Subcutaneous abdominal adipose tissue (tissue), 5 donors: ENCODE results near the gene PIGR.

Experiments
- H3K27ac ChIP-seq: one replicate; pipeline ENCODE4 v1.7.0; 2013; ENCODE audit warnings: low read depth, mild to moderate bottlenecking, inconsistent platforms, low read length, moderate library complexity
- H3K27me3 ChIP-seq, 5 donors: one replicate each; pipeline ENCODE4 v1.7.0; 2013; ENCODE audit warnings: low read length in 5 of 5, inconsistent platforms in 1 of 5; ENCODE audit not compliant: control insufficient read depth in 5 of 5, insufficient read depth in 4 of 5
- H3K36me3 ChIP-seq, 5 donors: one replicate each; pipeline ENCODE4 v1.7.0; 2013; ENCODE audit warnings: low read length in 5 of 5; ENCODE audit not compliant: control insufficient read depth in 5 of 5, insufficient read depth in 5 of 5
- H3K4me1 ChIP-seq, 5 donors: one replicate each; pipeline ENCODE4 v1.7.0; 2013; ENCODE audit warnings: low read length in 5 of 5, mild to moderate bottlenecking in 3 of 5, moderate library complexity in 1 of 5; ENCODE audit not compliant: control insufficient read depth in 5 of 5, insufficient read depth in 5 of 5
- H3K4me3 ChIP-seq, 5 donors: one replicate each; pipeline ENCODE4 v1.7.0; 2013; ENCODE audit warnings: low read length in 5 of 5, low read depth in 1 of 5
- H3K9ac ChIP-seq, 5 donors: one replicate each; pipeline ENCODE4 v1.7.0; 2013; ENCODE audit warnings: low read length in 5 of 5, mild to moderate bottlenecking in 4 of 5, moderate library complexity in 3 of 5
- H3K9me3 ChIP-seq, 5 donors: one replicate each; pipeline ENCODE4 v1.7.0; 2013; ENCODE audit warnings: low read length in 5 of 5; ENCODE audit not compliant: control insufficient read depth in 5 of 5
- donor health status: healthy.
- donor health status: healthy.
- donor health status: healthy.
- donor health status: healthy.
- donor health status: healthy.

PIGR gene

GRCh38 chr1:206885341-206886060 is 60.8 kb downstream of the PIGR start:
- peaks cover 3 to 23% (median 16%) of the 10 kb centered on the region in 5 donors for H3K4me1 ChIP-seq
- H3K27me3 ChIP-seq = no peaks in the 10 kb centered on the region
- H3K4me3 ChIP-seq = no peak overlapping the region
- no peaks in the 10 kb centered on the region for H3K9me3 ChIP-seq
- no peak overlapping the region for H3K27ac ChIP-seq
- H3K9ac ChIP-seq = no peak overlapping the region
- H3K36me3 ChIP-seq = no peaks in the 10 kb centered on the region

DNA sequence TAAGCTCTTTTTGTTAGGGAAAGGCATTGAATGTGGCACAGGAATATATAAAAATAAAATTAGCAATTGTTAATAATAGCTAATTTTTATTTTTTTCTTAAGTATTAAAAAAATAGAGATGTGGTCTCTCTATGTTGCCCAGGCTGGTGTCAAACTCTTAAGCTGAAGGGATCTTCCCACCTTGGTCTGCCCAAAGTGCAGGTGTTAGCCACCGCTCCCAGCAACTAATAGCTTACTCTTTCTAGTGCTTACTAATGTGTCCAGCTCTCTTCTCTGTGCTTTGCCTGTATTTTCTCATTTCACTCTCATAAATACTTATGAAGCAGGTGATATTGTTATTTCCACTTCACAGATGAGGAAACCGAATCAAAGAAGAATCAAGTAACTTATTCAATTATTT is 62.4 kb downstream of the PIGR start:
- no peak overlapping the region for H3K27ac ChIP-seq
- H3K36me3 ChIP-seq = no peaks in the 10 kb centered on the region
- H3K9me3 ChIP-seq = no peaks in the 10 kb centered on the region
- no peak overlapping the region for H3K4me3 ChIP-seq
- peaks cover 0 to 9% (median 8%) of the 10 kb centered on the region in 5 donors for H3K4me1 ChIP-seq
- H3K27me3 ChIP-seq = no peaks in the 10 kb centered on the region
- no peak overlapping the region for H3K9ac ChIP-seq

- Histone ChIP-seq H3K27me3 (no peaks in the 10 kb centered on the region), H3K4me3 (no peak overlapping the region), H3K4me1 (peaks cover 0 to 9% (median 8%) of the 10 kb centered on the region in 5 donors), H3K36me3 (no peaks in the 10 kb centered on the region), H3K9me3 (peaks cover 3 to 6% (median 6%) of the 10 kb centered on the region in 5 donors), H3K27ac (no peak overlapping the region), H3K9ac (no peak overlapping the region)
Measured at GRCh38 chr1:206883160-206883559, 63.1 kb downstream of the PIGR start.

DNA sequence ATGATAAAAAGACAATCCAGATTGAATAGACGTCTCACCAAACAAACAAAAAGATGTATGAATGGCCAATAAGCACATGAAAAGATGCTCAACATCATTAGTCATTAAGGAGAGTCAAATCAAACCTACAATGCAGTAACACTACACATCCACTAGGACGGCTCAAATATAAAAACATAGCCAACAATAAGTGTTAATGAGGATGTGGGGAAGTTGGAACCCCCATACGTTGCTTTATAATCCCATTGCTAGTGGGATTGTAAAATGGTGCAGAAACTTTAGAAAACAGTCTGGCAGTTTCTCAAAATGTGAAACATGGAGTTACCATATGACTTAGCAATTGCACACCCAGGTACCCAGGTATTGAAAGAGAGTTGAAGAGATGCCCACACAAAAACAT is 63.7 kb downstream of the PIGR start:
- H3K4me1 ChIP-seq = peaks cover 0 to 9% (median 8%) of the 10 kb centered on the region in 5 donors
- no peaks in the 10 kb centered on the region for H3K36me3 ChIP-seq
- H3K27ac ChIP-seq = no peak overlapping the region
- H3K4me3 ChIP-seq = no peak overlapping the region
- H3K9ac ChIP-seq = no peak overlapping the region
- H3K9me3 ChIP-seq = peaks cover 3 to 12% (median 7%) of the 10 kb centered on the region in 5 donors
- no peaks in the 10 kb centered on the region for H3K27me3 ChIP-seq

- no peak overlapping the region for H3K9ac ChIP-seq
- no peaks in the 10 kb centered on the region for H3K36me3 ChIP-seq
- no peak overlapping the region for H3K4me3 ChIP-seq
- H3K9me3 ChIP-seq = peaks cover 3 to 21% (median 9%) of the 10 kb centered on the region in 5 donors
- H3K4me1 ChIP-seq = peaks cover 0 to 9% (median 8%) of the 10 kb centered on the region in 5 donors
- no peaks in the 10 kb centered on the region for H3K27me3 ChIP-seq
- no peak overlapping the region for H3K27ac ChIP-seq
Measured at GRCh38 chr1:206880314-206880713, 66.0 kb downstream of the PIGR start.
